Hepatocyte (in vitro differentiated cells): Measurements from ENCODE around the gene PRDM15. TPM values are rescaled to one million over a fixed set of nuclear protein-coding genes. Genes with fewer than 3 reads are reported as not detected.

ENCODE experiments used
- DNase-seq: peaks from one replicate; pipeline ENCODE4 v3.0.0-alpha.2; 2016; ENCODE audit warnings: low spot score
- H2AFZ ChIP-seq: fragments of 200-600 bp; sonication (generic); 2 replicates; pipeline ENCODE4 v1.6.0; 2016; ENCODE audit warnings: antibody characterized with exemption, mild to moderate bottlenecking
- H3K27ac ChIP-seq: fragments of 200-600 bp; sonication (generic); 2 replicates; pipeline ENCODE4 v1.5.1; 2016; ENCODE audit warnings: mild to moderate bottlenecking
- H3K27me3 ChIP-seq: fragments of 200-600 bp; sonication (generic); 2 replicates; pipeline ENCODE4 v1.6.1; 2016
- H3K36me3 ChIP-seq: fragments of 200-600 bp; sonication (generic); replicated peaks from 2 replicates; pipeline ENCODE4 v1.5.1; 2016; ENCODE audit warnings: low read depth; ENCODE audit not compliant: insufficient read depth
- H3K4me1 ChIP-seq: fragments of 200-600 bp; sonication (generic); 2 replicates; pipeline ENCODE4 v1.5.1; 2016; ENCODE audit warnings: mild to moderate bottlenecking, moderate library complexity; ENCODE audit not compliant: insufficient read depth
- H3K4me2 ChIP-seq: fragments of 200-600 bp; sonication (generic); 2 replicates; pipeline ENCODE4 v1.6.0; 2016
- H3K4me3 ChIP-seq: fragments of 200-600 bp; sonication (generic); 2 replicates; pipeline ENCODE4 v1.5.1; 2016; ENCODE audit warnings: mild to moderate bottlenecking
- H3K79me2 ChIP-seq: fragments of 200-600 bp; sonication (generic); 2 replicates; pipeline ENCODE4 v1.6.0; 2017; ENCODE audit warnings: mild to moderate bottlenecking
- H3K9me2 ChIP-seq: fragments of 200-600 bp; sonication (generic); replicated peaks from 2 replicates; pipeline ENCODE4 v1.6.0; 2017; ENCODE audit warnings: mild to moderate bottlenecking; ENCODE audit not compliant: insufficient read depth
- H3K9me3 ChIP-seq: fragments of 200-600 bp; sonication (generic); 2 replicates; pipeline ENCODE4 v1.5.1; 2016; ENCODE audit warnings: low read depth, mild to moderate bottlenecking
- H4K20me1 ChIP-seq: fragments of 200-600 bp; sonication (generic); 2 replicates; pipeline ENCODE4 v1.6.0; 2016; ENCODE audit warnings: mild to moderate bottlenecking; ENCODE audit not compliant: insufficient read depth, poor library complexity, severe bottlenecking
- CTCF ChIP-seq: fragments of 200-600 bp; sonication (generic); IDR thresholded peaks from 2 replicates; pipeline ENCODE4 v1.5.1; 2016; ENCODE audit warnings: antibody characterized with exemption, mild to moderate bottlenecking; ENCODE audit not compliant: poor library complexity
- EZH2 ChIP-seq: fragments of 200-600 bp; sonication (generic); IDR thresholded peaks from 2 replicates; pipeline ENCODE4 v1.6.1; 2016; ENCODE audit warnings: antibody characterized with exemption, mild to moderate bottlenecking, borderline replicate concordance
- EZH2phosphoT487 ChIP-seq: fragments of 200-600 bp; sonication (generic); IDR thresholded peaks from one replicate; pipeline ENCODE4 v1.6.1; 2018; ENCODE audit warnings: antibody characterized with exemption, mild to moderate bottlenecking, low read depth, moderate library complexity; ENCODE audit not compliant: unreplicated experiment, severe bottlenecking
- WGBS: methylation state at CpG from one replicate; pipeline ENCODE4 v1.1.6; 2016; ENCODE audit warnings: low lambda C conversion rate; ENCODE audit errors: missing lambda C conversion rate; 5-methylcytosine and 5-hydroxymethylcytosine counted together
- polyA plus RNA-seq: library from polyadenylated mRNA; unstranded; fragments of >200 nt; fragmentation: Nextera tagmentation; extraction: Ambion mirVana; gene quantifications from 2 replicates; pipeline ENCODE4 v1.2.1, GENCODE V29; 2016
- total RNA-seq: library from RNA; depleted of rRNA; stranded (reverse); fragments of >200 nt; gene quantifications from 2 replicates; pipeline ENCODE4 v1.2.3, GENCODE V29; 2014

The PRDM15 gene
- total and polyA plus RNA-seq, 2 experiments from 2014 or later, result 3.0 to 4.7 TPM

DNA sequence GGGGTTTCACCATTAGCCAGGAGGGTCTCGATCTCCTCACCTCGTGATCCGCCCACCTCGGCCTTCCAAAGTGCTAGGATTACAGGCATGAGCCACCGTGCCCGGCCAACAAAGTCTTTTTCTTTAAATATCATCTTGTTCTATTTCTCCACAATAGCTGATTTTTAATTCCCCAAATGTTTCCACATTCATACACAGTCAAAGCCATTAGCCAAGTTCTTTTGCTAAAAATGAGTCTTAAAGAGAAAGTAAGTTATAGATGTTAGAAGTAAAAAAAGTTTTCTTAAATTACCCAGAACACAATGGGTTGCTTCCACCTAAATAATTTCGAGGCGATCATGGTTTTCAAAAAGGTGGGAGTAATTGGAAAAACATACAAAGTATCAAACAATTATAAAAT is 44.0 kb upstream of the PRDM15 start:
- Histone ChIP-seq H3K9me2 (no peaks in the 10 kb centered on the region), H2AFZ (no peak overlapping the region), H3K4me2 (no peak overlapping the region), H3K4me3 (no peak overlapping the region), H4K20me1 (no peaks in the 10 kb centered on the region), H3K27me3 (no peaks in the 10 kb centered on the region), H3K79me2 (no peaks in the 10 kb centered on the region), H3K36me3 (no peaks in the 10 kb centered on the region), H3K27ac (no peak overlapping the region), H3K9me3 (no peaks in the 10 kb centered on the region), H3K4me1 (peaks cover 6% of the 10 kb centered on the region)
- TF ChIP-seq EZH2phosphoT487 (no peak), EZH2 (no peak)
- no peak for DNase-seq
- 96% methylated on average over 8 of the region's 8 CpGs for WGBS

DNA sequence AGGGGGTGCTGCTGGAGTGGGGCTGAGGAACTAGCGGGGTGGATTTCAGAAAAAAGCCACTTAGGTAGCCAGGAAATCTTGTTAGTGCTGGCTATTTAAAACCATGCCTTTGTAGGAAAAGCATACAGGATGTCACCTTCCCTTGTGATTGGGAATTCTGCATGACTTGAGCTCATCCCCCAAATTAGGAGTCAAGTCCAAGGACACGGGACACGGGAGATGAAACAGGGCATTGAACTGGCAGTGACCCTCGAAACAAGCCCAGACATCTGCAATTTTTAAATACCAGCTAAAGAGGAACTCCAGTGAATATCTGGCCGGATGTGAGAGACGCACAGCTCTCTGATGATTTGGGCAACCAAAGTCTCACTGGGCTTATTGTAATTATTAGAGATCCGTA is 41.9 kb upstream of the PRDM15 start:
- H3K79me2 ChIP-seq, result no peaks in the 10 kb centered on the region
- H2AFZ ChIP-seq, result no peak overlapping the region
- H3K9me2 ChIP-seq, result no peaks in the 10 kb centered on the region
- no peak overlapping the region for H3K4me3 ChIP-seq
- no peaks in the 10 kb centered on the region for H4K20me1 ChIP-seq
- TF ChIP-seq CTCF (no peak), EZH2 (no peak), EZH2phosphoT487 (no peak)
- H3K27ac ChIP-seq, result no peak overlapping the region
- no peaks in the 10 kb centered on the region for H3K9me3 ChIP-seq
- WGBS, result 76% methylated on average over 7 of the region's 7 CpGs
- H3K36me3 ChIP-seq, result no peaks in the 10 kb centered on the region
- H3K4me1 ChIP-seq, result no peaks in the 10 kb centered on the region
- no peak overlapping the region for H3K4me2 ChIP-seq
- no peak for DNase-seq
- H3K27me3 ChIP-seq, result no peaks in the 10 kb centered on the region

- H3K9me3 ChIP-seq, result no peaks in the 10 kb centered on the region
- H3K36me3 ChIP-seq, result no peaks in the 10 kb centered on the region
- TF ChIP-seq CTCF, result no peak
- no peak for TF ChIP-seq EZH2
- no peak for TF ChIP-seq EZH2phosphoT487
- H3K4me2 ChIP-seq, result no peak overlapping the region
- H3K79me2 ChIP-seq, result no peaks in the 10 kb centered on the region
- no peaks in the 10 kb centered on the region for H4K20me1 ChIP-seq
- 80% methylated on average over 5 of the region's 5 CpGs for WGBS
- no peaks in the 10 kb centered on the region for H3K27me3 ChIP-seq
- no peaks in the 10 kb centered on the region for H3K9me2 ChIP-seq
- H3K4me3 ChIP-seq, result no peak overlapping the region
- H2AFZ ChIP-seq, result no peak overlapping the region
- DNase-seq, result no peak
- H3K27ac ChIP-seq, result no peak overlapping the region
- H3K4me1 ChIP-seq, result no peaks in the 10 kb centered on the region
Observed at GRCh38 chr21:41920476-41920875, 41.3 kb upstream of the PRDM15 start.

DNA sequence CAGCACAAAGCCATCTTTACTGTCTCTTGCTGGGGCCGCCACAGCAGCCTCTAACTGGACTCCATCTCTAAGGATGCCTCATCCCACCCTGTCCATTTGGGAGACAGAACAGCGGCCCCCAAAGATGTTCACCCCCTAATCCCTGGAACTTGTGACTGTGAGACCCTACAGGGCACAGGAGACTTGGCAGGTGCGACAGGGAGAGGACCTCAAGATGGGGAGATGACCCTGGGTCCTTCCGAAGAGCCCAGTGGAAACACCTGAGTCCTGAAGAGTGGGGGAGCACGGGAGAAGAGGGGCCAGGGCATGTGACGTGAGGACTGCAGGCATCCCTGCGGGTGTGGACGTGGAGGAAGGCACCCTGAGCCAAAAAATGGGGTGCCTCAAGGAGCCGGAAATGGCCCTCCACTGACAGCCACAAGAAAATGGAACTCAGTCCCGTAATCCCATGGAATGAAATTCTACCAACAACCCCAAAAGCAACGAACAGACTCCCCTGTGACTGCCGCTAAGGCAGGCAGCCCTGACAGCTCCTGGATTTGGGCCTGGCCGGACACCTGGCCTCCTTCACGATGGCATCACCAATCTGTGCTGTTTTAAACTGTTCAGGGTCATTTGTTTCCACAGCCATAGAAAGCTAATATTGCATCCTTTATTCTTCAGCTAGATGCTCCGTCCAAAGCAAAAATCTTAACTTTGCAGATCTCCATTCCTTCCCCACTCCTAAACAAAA is 40.7 kb upstream of the PRDM15 start:
- no peaks in the 10 kb centered on the region for H3K27me3 ChIP-seq
- no peaks in the 10 kb centered on the region for H3K79me2 ChIP-seq
- no peak overlapping the region for H3K4me3 ChIP-seq
- H3K4me2 ChIP-seq, result no peak overlapping the region
- no peak overlapping the region for H3K27ac ChIP-seq
- no peaks in the 10 kb centered on the region for H3K4me1 ChIP-seq
- H2AFZ ChIP-seq, result no peak overlapping the region
- no peaks in the 10 kb centered on the region for H4K20me1 ChIP-seq
- H3K9me3 ChIP-seq, result no peaks in the 10 kb centered on the region
- DNase-seq, result no peak
- TF ChIP-seq EZH2phosphoT487 (no peak), EZH2 (no peak), CTCF (no peak)
- 94% methylated on average over 15 of the region's 15 CpGs for WGBS
- no peaks in the 10 kb centered on the region for H3K9me2 ChIP-seq
- H3K36me3 ChIP-seq, result no peaks in the 10 kb centered on the region
